M059J (cell line): ENCODE measurements around the gene HOXC13. TPM values are rescaled to one million over a fixed set of nuclear protein-coding genes. Genes with fewer than 3 reads are reported as not detected.

Experiments
- DNase-seq: peaks from one replicate; pipeline ENCODE4 v3.0.0-alpha.2; 2012; ENCODE audit warnings: low read depth
- total RNA-seq: library from RNA; depleted of rRNA; stranded (reverse); fragments of >200 nt; shearing (Covaris generic); gene quantifications from 2 replicates; pipeline ENCODE4 v1.2.3, GENCODE V29; 2014; rRNA removed

HOXC13 gene, protein sequence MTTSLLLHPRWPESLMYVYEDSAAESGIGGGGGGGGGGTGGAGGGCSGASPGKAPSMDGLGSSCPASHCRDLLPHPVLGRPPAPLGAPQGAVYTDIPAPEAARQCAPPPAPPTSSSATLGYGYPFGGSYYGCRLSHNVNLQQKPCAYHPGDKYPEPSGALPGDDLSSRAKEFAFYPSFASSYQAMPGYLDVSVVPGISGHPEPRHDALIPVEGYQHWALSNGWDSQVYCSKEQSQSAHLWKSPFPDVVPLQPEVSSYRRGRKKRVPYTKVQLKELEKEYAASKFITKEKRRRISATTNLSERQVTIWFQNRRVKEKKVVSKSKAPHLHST
- total RNA-seq, result 27.8 and 31.2 TPM in 2 replicates

DNA sequence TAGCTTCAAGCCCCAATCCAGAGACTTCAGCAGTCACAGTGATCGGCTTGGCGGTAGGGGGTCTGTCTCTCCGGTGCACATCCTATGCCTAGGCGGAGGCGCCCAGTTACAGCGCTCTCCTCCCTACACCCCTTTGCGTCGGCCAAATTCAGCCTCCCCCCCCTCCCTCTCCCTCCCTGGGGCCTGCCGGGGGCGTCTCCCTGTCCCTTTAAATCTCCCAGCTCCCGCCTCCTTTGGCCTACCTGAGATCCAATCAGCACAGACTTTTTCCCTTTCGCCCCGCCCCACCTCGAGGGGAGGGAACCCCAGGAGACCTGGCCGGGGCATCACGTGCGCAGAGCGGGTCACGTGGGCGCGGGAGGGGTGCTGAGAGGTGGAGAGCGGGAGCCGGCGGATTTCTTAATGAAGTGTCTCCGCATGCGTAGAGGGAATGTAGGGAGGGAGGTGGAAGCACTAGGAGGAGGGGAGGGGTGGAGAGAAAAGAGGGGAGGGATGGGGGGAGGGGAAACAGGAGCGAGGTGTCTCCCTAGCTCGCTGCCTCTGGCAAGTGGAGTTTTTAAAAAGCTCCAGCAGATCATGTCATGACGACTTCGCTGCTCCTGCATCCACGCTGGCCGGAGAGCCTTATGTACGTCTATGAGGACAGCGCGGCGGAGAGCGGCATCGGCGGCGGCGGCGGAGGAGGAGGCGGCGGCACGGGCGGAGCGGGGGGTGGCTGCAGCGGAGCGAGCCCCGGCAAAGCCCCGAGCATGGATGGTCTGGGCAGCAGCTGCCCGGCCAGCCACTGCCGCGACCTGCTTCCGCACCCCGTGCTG lies at the start of gene HOXC13:
TSS of gene HOXC13 (plus strand) at position 506 of the 815 bp plus-strand sequence. CDS start at position 582, 76 bp downstream.
- DNase-seq, result peak; percentile 100

GRCh38 chr12:53890081-53890480 lies 48.5 kb upstream of the HOXC13 start:
- no peak for DNase-seq

DNA sequence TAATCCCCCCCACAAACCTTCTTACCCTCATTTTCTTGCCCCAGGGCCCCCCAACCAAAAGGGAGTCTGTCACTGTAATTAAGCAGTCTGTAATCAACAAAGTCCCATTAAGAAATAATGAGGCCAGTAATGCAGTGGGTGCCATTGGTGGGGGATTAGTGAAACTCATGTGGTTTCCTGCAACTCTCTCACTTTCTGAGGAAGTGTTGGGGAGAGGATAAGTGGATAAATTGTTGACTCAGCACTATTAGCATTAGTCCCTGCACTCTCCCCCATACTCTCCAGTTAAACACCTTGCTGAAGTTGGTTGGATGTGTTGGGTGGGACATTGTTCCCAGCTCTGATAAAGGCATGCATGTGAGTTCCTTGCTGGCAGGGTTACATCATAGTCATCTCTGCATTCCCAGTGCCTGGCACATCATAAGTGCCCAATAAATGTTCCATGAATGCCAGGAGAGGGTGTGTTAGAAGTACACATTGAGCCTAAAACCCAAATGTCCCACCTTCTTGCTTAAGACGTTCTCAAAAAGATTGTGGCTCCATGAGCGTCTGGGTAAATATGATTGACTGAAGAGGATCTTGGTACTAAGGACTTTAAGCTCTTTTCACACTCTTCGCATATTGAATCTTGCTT lies 45.8 kb upstream of the HOXC13 start:
- no peak for DNase-seq

GRCh38 chr12:53899230-53899629 lies 39.4 kb upstream of the HOXC13 start:
- no peak for DNase-seq

DNA sequence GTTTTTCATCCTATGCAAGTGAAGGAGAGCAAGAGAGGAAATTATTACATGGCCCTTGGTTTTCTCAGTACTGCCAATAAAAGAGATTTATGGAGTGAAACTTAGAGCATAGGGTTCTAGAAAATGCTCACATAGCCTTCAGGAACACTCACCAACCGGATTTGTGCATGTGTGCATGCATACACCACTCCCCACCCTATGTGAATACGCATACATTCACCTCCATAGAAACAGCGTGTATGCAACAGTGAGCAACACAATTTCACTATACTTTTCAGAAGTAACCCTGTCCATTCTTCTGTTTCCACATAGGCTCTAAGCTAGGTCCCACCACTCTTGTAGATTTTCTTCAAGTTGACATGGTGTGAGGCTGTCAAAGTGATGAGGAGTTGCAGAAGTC lies 31.5 kb upstream of the HOXC13 start:
- DNase-seq, result no peak

GRCh38 chr12:53916788-53917655 lies 21.6 kb upstream of the HOXC13 start:
- DNase-seq, result no peak

- DNase-seq, result no peak
These were observed 13.9 kb upstream of the HOXC13 start for GRCh38 chr12:53924521-53925405.

- no peak for DNase-seq
These were observed 11.2 kb upstream of the HOXC13 start for GRCh38 chr12:53927220-53928029.

DNA sequence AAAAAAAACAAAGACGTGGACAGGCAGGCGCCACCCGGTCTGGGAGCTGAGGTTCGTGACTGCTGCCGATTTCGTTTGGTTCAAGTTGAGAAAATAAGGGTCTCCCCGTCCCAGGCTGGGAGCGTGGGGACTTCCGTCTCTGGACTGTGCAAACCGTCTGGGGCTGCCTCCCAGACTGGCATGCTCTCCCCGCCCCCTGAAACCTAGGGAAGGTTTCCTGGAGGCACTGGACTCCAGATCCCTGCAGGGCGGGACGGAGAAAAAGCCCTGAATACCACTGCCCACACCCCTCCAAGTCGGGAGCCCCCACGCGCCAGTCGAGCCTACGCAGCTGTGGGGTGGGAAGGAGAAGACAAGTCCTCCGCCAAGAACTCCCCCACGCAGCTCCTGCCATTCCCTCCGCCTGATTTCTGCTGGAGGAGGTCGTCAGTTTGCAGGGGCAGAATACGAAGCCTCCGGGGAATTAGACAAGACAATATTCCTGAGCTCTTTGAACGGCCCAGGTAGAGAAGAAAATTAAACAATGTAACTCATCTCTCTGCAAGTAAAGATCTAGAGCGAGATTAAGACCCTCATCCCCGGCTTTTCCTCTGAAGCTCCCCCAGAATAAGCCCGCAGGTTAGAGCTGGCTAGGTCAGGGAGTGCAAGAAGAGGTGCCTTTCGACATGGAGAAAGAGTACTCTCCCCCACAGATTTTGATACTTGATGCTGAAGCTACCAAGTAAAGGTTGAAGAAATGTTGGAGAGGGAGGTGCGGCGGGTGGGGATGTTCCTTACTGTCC lies 10.4 kb upstream of the HOXC13 start:
- peak; percentile 55 for DNase-seq

DNA sequence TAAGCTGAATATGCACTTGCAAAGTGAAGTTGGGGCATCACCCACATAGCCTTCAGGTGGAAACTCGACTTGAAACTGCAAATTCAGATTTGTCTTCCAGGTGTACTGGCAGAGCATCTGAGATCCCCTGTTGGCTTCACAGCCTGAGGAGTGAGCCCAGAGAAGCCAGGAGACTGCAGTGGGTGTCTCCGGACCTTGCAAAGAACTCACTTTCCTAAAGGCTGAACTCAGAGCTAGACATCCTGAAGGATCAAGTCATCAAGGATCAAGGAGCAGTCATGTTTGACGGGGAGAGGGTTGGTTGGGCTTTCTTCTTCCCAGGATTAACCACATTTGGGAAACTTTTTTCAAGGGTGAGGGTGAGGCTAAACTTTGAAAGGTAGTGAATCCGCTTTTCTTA lies 9.1 kb upstream of the HOXC13 start:
- DNase-seq, result no peak

GRCh38 chr12:53930591-53931255 lies 7.9 kb upstream of the HOXC13 start:
- DNase-seq, result peak; percentile 34

- no peak for DNase-seq
These were observed 6.6 kb upstream of the HOXC13 start for GRCh38 chr12:53931844-53932581.

- no peak for DNase-seq
These were observed 5.7 kb upstream of the HOXC13 start for GRCh38 chr12:53932915-53933314.

GRCh38 chr12:53935383-53936341 lies 3.0 kb upstream of the HOXC13 start:
- no peak for DNase-seq

GRCh38 chr12:53937099-53937498 lies 1.5 kb upstream of the HOXC13 start:
- DNase-seq, result no peak

GRCh38 chr12:53937596-53938325 lies 870 bp upstream of the HOXC13 start:
- DNase-seq, result no peak
